Esophagus squamous epithelium (tissue), 4 donors: Measurements from ENCODE around the gene DENND1A.

Source experiments
- CTCF ChIP-seq, 6 experiments: fragments of 450-650 bp in 4 of 6; fragments of 200-600 bp in 2 of 6; sonication (generic) in 2 of 6; IDR thresholded peaks; one replicate each; pipeline ENCODE4 v1.5.1; 2016 to 2019; ENCODE audit warnings: antibody characterized with exemption in 6 of 6, mild to moderate bottlenecking in 4 of 6, moderate library complexity in 4 of 6
- POLR2A ChIP-seq, 4 donors: fragments of 450-650 bp; IDR thresholded peaks; one replicate each; pipeline ENCODE4 v1.6.1; 2017; ENCODE audit warnings: antibody characterized with exemption in 4 of 4, mild to moderate bottlenecking in 4 of 4, moderate library complexity in 3 of 4

- no peak for TF ChIP-seq CTCF (IDR thresholded peaks at IDR 0.05)
- no peak for TF ChIP-seq POLR2A (IDR thresholded peaks at IDR 0.05)
Observed at GRCh38 chr9:123548741-123549545, 381.0 kb downstream of the DENND1A start.
